PC-3 (cell line): Measurements from ENCODE around the gene ZFPM1. TPM values are rescaled to one million over a fixed set of nuclear protein-coding genes. Genes with fewer than 3 reads are reported as not detected.

ENCODE experiments used
- ATAC-seq: fragments of 200-7000 bp; cut with Tn5 transposase; 2 replicates; pipeline ENCODE4 v1.9.1; 2020; ENCODE audit warnings: mild to moderate bottlenecking, moderate library complexity
- BruUV-seq: library from RNA; stranded (reverse); fragments of 400-500 nt; replicated peaks from 2 replicates; lab custom pipeline; 2021; lab: Mats Ljungman, UMichigan
- CTCF ChIA-PET: fragments of 300-600 bp; sonication (Branson Sonifier 250); formaldehyde crosslinking; loops from one replicate; lab custom pipeline; 2022; ENCODE audit warnings: antibody characterized with exemption; lab: Charles Lee
- POLR2A ChIA-PET: fragments of 300-600 bp; sonication (Branson Sonifier 250); formaldehyde crosslinking; loops from one replicate; lab custom pipeline; 2022; ENCODE audit warnings: antibody characterized with exemption; ENCODE audit not compliant: unreplicated experiment; lab: Charles Lee
- DNase-seq: peaks from one replicate; pipeline ENCODE4 v3.0.0-alpha.2; 2015
- H2AFZ ChIP-seq: fragments of 300-600 bp; sonication (generic); 2 replicates; pipeline ENCODE4 v1.6.0; 2016; ENCODE audit warnings: antibody characterized with exemption, low read length
- H3F3A ChIP-seq: fragments of 300-600 bp; sonication (generic); one replicate; pipeline ENCODE4 v1.6.0; 2017; ENCODE audit warnings: antibody characterized with exemption, low read length, control low read depth, mild to moderate bottlenecking; ENCODE audit not compliant: unreplicated experiment
- H3K27ac ChIP-seq: fragments of 300-600 bp; sonication (generic); 2 replicates; pipeline ENCODE4 v1.5.1; 2016; ENCODE audit warnings: mild to moderate bottlenecking, low read length
- H3K27me3 ChIP-seq: fragments of 300-600 bp; sonication (generic); 2 replicates; pipeline ENCODE4 v1.6.1; 2016; ENCODE audit warnings: low read length, mixed read lengths
- H3K36me3 ChIP-seq: fragments of 300-600 bp; sonication (generic); 2 replicates; pipeline ENCODE4 v1.6.1; 2016; ENCODE audit warnings: low read depth, mixed run types, low read length, mixed read lengths
- H3K4me1 ChIP-seq: fragments of 300-600 bp; sonication (generic); 2 replicates; pipeline ENCODE4 v1.5.1; 2016; ENCODE audit warnings: low read length; ENCODE audit not compliant: insufficient read depth
- H3K4me2 ChIP-seq: fragments of 300-600 bp; sonication (generic); 2 replicates; pipeline ENCODE4 v1.6.0; 2016; ENCODE audit warnings: low read length
- H3K4me3 ChIP-seq: fragments of 300-600 bp; sonication (generic); 2 replicates; pipeline ENCODE4 v1.5.1; 2016; ENCODE audit warnings: mild to moderate bottlenecking, low read length, mixed read lengths
- H3K79me2 ChIP-seq: fragments of 300-600 bp; sonication (generic); 2 replicates; pipeline ENCODE4 v1.6.1; 2017; ENCODE audit warnings: low read length, mixed read lengths
- H3K9ac ChIP-seq: fragments of 300-600 bp; sonication (generic); 2 replicates; pipeline ENCODE4 v1.6.0; 2016; ENCODE audit warnings: mild to moderate bottlenecking, low read length
- H3K9me2 ChIP-seq: fragments of 300-600 bp; sonication (generic); replicated peaks from 2 replicates; pipeline ENCODE4 v1.6.1; 2016; ENCODE audit warnings: mixed run types, low read length, mixed read lengths
- H3K9me3 ChIP-seq: fragments of 300-600 bp; sonication (generic); 2 replicates; pipeline ENCODE4 v1.6.1; 2016; ENCODE audit warnings: low read length, mixed read lengths
- H4K20me1 ChIP-seq: fragments of 300-600 bp; sonication (generic); 2 replicates; pipeline ENCODE4 v1.6.1; 2016; ENCODE audit warnings: low read length, mixed read lengths
- EZH2 ChIP-seq: fragments of 300-600 bp; sonication (generic); IDR thresholded peaks from one replicate; pipeline ENCODE4 v1.6.1; 2017; ENCODE audit warnings: antibody characterized with exemption, mild to moderate bottlenecking, low read length; ENCODE audit not compliant: unreplicated experiment
- EZH2phosphoT487 ChIP-seq: fragments of 300-600 bp; sonication (generic); IDR thresholded peaks from 2 replicates; pipeline ENCODE4 v1.6.1; 2018; ENCODE audit warnings: mild to moderate bottlenecking, antibody characterized with exemption, low read length, borderline replicate concordance
- intact Hi-C: fragments of 100-400 bp; cut with micrococcal nuclease; formaldehyde crosslinking; loops from 2 replicates; pipeline ENCODE4 v1.9.0; 2023
- total RNA-seq: library from RNA; depleted of rRNA; stranded (reverse); fragments of >200 nt; gene quantifications from 2 replicates; pipeline ENCODE4 v1.2.3, GENCODE V29; 2014
- TF ChIP-seq, protein P1 (sequence below): fragments of 300-600 bp; sonication (generic); conservative IDR thresholded peaks from 2 replicates; pipeline ENCODE4 v1.5.1; 2017; ENCODE audit warnings: antibody characterized with exemption, low read depth, mild to moderate bottlenecking, low read length

ZFPM1 gene
- total RNA-seq, 1 experiment from 2014 or later = 4.6 TPM

GRCh38 chr16:88489163-88489741 lies 36.2 kb downstream of the ZFPM1 start:
- Histone ChIP-seq H3K9me2 (no peaks in the 10 kb centered on the region), H3K9me3 (no peaks in the 10 kb centered on the region), H2AFZ (no peak overlapping the region), H3K4me3 (no peak overlapping the region), H3K4me1 (no peaks in the 10 kb centered on the region), H3F3A (no peaks in the 10 kb centered on the region), H3K4me2 (no peak overlapping the region), H3K27me3 (no peaks in the 10 kb centered on the region), H4K20me1 (no peaks in the 10 kb centered on the region), H3K27ac (no peak overlapping the region), H3K79me2 (no peaks in the 10 kb centered on the region), H3K36me3 (no peaks in the 10 kb centered on the region), H3K9ac (no peak overlapping the region)
- intact Hi-C loops = no loop called here
- no peak for ATAC-seq
- no peak for DNase-seq
- TF ChIP-seq, protein P1, sequence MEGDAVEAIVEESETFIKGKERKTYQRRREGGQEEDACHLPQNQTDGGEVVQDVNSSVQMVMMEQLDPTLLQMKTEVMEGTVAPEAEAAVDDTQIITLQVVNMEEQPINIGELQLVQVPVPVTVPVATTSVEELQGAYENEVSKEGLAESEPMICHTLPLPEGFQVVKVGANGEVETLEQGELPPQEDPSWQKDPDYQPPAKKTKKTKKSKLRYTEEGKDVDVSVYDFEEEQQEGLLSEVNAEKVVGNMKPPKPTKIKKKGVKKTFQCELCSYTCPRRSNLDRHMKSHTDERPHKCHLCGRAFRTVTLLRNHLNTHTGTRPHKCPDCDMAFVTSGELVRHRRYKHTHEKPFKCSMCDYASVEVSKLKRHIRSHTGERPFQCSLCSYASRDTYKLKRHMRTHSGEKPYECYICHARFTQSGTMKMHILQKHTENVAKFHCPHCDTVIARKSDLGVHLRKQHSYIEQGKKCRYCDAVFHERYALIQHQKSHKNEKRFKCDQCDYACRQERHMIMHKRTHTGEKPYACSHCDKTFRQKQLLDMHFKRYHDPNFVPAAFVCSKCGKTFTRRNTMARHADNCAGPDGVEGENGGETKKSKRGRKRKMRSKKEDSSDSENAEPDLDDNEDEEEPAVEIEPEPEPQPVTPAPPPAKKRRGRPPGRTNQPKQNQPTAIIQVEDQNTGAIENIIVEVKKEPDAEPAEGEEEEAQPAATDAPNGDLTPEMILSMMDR = no peak
- no peak for TF ChIP-seq EZH2
- TF ChIP-seq EZH2phosphoT487 = no peak
- ChIA-PET CTCF (no interaction called here), POLR2A (no interaction called here)
- BruUV-seq = no TSS peak

- intact Hi-C loops = no loop called here
- Histone ChIP-seq H3K4me1 (no peaks in the 10 kb centered on the region), H3F3A (no peaks in the 10 kb centered on the region), H3K79me2 (no peaks in the 10 kb centered on the region), H3K9ac (no peak overlapping the region), H3K36me3 (no peaks in the 10 kb centered on the region), H3K4me3 (no peak overlapping the region), H4K20me1 (no peaks in the 10 kb centered on the region), H3K9me3 (no peaks in the 10 kb centered on the region), H3K27me3 (no peaks in the 10 kb centered on the region), H3K27ac (no peak overlapping the region), H3K4me2 (no peak overlapping the region), H2AFZ (no peak overlapping the region), H3K9me2 (no peaks in the 10 kb centered on the region)
- ChIA-PET CTCF (no interaction called here), POLR2A (no interaction called here)
- ATAC-seq (no peak), DNase-seq (no peak)
- BruUV-seq = no TSS peak
- no peak for TF ChIP-seq EZH2
- no peak for TF ChIP-seq EZH2phosphoT487
- TF ChIP-seq, protein P1 = no peak
Observed at GRCh38 chr16:88491001-88491559, 38.0 kb downstream of the ZFPM1 start.

GRCh38 chr16:88491560-88492310 lies 38.7 kb downstream of the ZFPM1 start:
- POLR2A ChIA-PET = no interaction called here
- Histone ChIP-seq H3K4me1 (no peaks in the 10 kb centered on the region), H3K27ac (no peak overlapping the region), H3K27me3 (no peaks in the 10 kb centered on the region), H3K9me3 (no peaks in the 10 kb centered on the region), H3K79me2 (no peaks in the 10 kb centered on the region), H3F3A (no peaks in the 10 kb centered on the region), H2AFZ (no peak overlapping the region), H4K20me1 (no peaks in the 10 kb centered on the region), H3K9me2 (no peaks in the 10 kb centered on the region), H3K9ac (no peak overlapping the region), H3K4me2 (no peak overlapping the region), H3K4me3 (no peak overlapping the region), H3K36me3 (no peaks in the 10 kb centered on the region)
- BruUV-seq = no TSS peak
- DNase-seq = no peak
- intact Hi-C loops = no loop called here
- TF ChIP-seq, protein P1 = no peak
- TF ChIP-seq EZH2phosphoT487 (no peak), EZH2 (no peak)
- CTCF ChIA-PET = no interaction called here
- ATAC-seq = no peak
